HG03139 (cell line): ENCODE results near the gene HCK.

Source experiments
- ATAC-seq: cut with Tn5 transposase; IDR thresholded peaks from one replicate; pipeline ENCODE4 v1.9.1; 2021; ENCODE audit not compliant: unreplicated experiment

Gene HCK

GRCh38 chr20:32057656-32058184 is 5.7 kb downstream of the HCK start:
- ATAC-seq = no peak

- ATAC-seq = no peak
Observed at GRCh38 chr20:32059189-32059588, 7.1 kb downstream of the HCK start.

GRCh38 chr20:32062776-32063170 is 10.7 kb downstream of the HCK start:
- ATAC-seq = no peak

DNA sequence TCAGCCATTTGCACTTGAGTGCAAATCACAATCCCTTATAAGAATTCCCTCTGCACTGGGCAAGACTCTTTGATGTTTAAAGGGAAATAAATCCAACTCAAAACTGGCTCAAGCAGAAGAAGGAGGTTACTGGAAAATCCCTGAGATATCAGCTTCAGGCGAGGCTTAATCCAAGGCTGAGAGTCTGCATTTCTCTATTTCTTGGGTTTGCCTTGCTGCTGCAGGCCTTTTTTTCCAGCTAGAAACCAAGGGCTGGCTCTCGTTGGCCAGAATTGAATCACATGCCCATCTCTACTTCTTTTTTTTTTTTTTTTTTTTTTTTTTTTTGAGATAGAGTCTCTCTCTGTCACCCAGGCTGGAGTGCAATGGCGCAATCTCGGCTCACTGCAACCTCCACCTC is 11.7 kb downstream of the HCK start:
- no peak for ATAC-seq

- no peak for ATAC-seq
Observed at GRCh38 chr20:32064667-32065066, 12.6 kb downstream of the HCK start.

- no peak for ATAC-seq
Observed at GRCh38 chr20:32067234-32067821, 15.3 kb downstream of the HCK start.

- no peak for ATAC-seq
Observed at GRCh38 chr20:32068174-32068573, 16.1 kb downstream of the HCK start.

DNA sequence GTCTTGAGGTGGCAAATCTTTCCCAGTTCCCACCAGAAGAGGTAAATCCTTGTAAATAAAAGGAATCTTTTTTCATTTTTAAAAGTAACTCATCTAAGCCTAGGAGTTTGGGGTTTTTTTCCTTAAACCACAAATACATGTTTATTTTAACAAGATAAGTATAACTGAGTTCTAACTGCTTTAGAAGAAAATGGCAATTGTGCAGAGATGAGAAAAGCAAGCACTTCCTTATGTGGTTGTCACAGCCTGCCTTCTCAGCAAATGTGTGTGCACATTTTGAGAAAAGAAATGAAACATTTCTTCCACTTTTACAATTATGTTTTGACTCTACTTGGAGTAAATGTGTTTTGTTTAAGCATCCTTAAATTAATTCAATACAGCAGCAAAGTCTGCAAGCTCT is 17.7 kb downstream of the HCK start:
- no peak for ATAC-seq

GRCh38 chr20:32070282-32070681 is 18.2 kb downstream of the HCK start:
- ATAC-seq = no peak

GRCh38 chr20:32070690-32071213 is 18.7 kb downstream of the HCK start:
- no peak for ATAC-seq

GRCh38 chr20:32071395-32072167 is 19.5 kb downstream of the HCK start:
- no peak for ATAC-seq

GRCh38 chr20:32072168-32072750 is 20.2 kb downstream of the HCK start:
- ATAC-seq = no peak

- ATAC-seq = no peak
Observed at GRCh38 chr20:32075534-32075933, 23.5 kb downstream of the HCK start.

- ATAC-seq = no peak
Observed at GRCh38 chr20:32077190-32077589, 25.1 kb downstream of the HCK start.

DNA sequence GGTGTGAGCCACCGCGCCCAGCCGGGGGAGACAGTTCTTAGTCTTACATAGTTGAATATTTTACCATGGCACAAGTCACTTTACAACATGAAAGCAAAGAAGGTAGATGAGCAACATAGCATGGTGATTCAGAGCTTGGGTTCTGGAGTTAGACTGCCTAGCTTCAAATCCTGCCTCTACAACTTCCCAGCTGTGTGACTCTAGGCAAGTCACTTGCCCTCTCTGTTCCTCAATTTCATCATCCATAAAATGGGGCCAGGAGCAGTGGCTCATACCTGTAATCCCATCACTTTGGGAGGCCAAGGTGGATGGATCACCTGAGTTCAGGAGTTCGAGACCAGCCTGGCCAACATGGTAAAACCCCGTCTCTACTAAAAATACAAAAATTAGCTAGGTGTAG is 26.3 kb downstream of the HCK start:
- no peak for ATAC-seq

DNA sequence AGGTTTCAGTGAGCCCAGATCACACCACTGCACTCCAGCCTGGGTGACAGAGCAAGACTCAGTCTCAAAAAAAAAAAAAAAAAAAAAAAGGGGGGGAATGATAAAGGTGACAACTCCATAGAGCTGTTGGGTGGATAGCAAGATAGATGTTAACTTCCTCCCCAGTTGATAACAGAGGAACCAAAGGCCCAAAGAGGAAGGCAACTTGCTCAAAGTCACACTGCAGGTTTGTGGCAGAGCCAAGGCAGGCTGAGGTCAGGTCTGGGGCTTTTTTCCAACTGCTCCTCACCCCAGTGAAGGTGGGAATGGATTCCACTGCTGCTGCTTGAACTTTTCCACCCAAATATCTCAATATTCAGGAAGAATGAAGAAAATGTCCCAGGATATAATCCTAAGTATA is 26.7 kb downstream of the HCK start:
- no peak for ATAC-seq

- no peak for ATAC-seq
Observed at GRCh38 chr20:32079655-32080109, 27.6 kb downstream of the HCK start.

DNA sequence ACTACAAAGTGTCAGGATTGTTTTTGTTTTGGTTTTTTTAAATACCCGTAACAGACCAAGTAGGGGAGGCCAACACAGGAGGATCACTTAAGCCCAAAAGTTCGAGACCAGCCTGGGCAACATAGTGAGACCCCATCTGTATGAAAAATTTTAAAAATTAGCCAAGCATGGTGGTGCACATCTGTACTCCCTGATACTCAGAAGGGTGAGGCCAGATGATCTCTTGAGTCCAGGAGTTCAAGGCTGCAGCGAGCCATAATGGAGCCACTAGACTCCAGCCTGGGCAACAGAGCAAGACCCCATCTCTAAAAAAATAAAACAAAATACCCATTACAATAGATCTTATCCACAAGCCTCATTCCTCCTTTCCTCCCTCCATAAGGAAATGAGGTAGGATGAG is 28.7 kb downstream of the HCK start:
- ATAC-seq = no peak

DNA sequence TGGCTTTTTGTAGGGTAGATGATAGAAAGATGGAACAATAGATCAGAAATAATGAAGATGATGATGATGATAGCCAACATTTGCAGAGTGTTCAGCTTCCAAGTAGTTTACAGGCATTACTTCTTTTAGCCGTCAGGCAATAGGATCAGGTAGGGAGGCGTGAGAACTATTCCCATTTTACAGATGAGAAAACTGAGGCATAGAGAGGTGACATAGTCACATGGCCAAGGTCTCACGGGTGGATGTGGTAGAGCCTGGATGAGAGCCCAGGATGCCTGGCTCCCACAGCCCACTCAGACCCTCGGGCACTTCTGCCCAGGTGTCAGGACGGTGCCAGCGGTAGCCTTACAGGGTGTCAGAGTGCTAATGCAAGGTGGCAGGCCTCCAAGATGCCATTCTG is 31.4 kb downstream of the HCK start:
- ATAC-seq = no peak

- ATAC-seq = no peak
Observed at GRCh38 chr20:32087070-32087469, 35.0 kb downstream of the HCK start.

GRCh38 chr20:32088759-32089158 is 36.7 kb downstream of the HCK start:
- no peak for ATAC-seq
